ENCODE data around the gene ADIPOR2.
"Not testable (repeated sequence)": the region's sequence is repeated elsewhere in the genome, so short reads cannot be mapped to it uniquely, and the experiment has no call there.

DNA sequence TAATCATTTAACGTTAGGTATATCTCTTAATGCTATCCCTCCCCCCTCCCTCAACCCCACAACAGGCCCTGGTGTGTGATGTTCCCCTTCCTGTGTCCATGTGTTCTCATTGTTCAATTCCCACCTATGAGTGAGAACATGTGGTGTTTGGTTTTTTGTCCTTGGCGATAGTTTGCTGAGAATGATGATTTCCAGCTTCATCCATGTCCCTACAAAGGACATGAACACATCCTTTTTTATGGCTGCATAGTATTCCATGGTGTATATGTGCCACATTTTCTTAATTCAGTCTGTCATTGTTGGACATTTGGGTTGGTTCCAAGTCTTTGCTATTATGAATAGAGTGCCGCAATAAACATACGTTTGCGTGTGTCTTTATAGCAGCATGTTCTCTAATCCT lies 42.8 kb downstream of the ADIPOR2 start:
- TF ChIP-seq, protein P1, sequence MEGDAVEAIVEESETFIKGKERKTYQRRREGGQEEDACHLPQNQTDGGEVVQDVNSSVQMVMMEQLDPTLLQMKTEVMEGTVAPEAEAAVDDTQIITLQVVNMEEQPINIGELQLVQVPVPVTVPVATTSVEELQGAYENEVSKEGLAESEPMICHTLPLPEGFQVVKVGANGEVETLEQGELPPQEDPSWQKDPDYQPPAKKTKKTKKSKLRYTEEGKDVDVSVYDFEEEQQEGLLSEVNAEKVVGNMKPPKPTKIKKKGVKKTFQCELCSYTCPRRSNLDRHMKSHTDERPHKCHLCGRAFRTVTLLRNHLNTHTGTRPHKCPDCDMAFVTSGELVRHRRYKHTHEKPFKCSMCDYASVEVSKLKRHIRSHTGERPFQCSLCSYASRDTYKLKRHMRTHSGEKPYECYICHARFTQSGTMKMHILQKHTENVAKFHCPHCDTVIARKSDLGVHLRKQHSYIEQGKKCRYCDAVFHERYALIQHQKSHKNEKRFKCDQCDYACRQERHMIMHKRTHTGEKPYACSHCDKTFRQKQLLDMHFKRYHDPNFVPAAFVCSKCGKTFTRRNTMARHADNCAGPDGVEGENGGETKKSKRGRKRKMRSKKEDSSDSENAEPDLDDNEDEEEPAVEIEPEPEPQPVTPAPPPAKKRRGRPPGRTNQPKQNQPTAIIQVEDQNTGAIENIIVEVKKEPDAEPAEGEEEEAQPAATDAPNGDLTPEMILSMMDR (IDR thresholded peaks at IDR 0.05; ENCODE audit: borderline replicate concordance, extremely low read depth, low read length, poor library complexity, severe bottlenecking), result not testable (repeated sequence)
- not testable (repeated sequence) for TF ChIP-seq EZH2 (IDR thresholded peaks at IDR 0.05; ENCODE audit: borderline replicate concordance, low read depth, low read length, severe bottlenecking)

Data from DND-41 (cell line).